HG03342 (cell line): Measurements from ENCODE around the gene RASA4.
"Not testable (repeated sequence)": the region's sequence is repeated elsewhere in the genome, so short reads cannot be mapped to it uniquely, and the experiment has no call there.

Source experiments
- ATAC-seq: cut with Tn5 transposase; IDR thresholded peaks from one replicate; pipeline ENCODE4 v1.9.1; 2021; ENCODE audit warnings: mild to moderate bottlenecking, moderate library complexity; ENCODE audit not compliant: unreplicated experiment

RASA4 gene

DNA sequence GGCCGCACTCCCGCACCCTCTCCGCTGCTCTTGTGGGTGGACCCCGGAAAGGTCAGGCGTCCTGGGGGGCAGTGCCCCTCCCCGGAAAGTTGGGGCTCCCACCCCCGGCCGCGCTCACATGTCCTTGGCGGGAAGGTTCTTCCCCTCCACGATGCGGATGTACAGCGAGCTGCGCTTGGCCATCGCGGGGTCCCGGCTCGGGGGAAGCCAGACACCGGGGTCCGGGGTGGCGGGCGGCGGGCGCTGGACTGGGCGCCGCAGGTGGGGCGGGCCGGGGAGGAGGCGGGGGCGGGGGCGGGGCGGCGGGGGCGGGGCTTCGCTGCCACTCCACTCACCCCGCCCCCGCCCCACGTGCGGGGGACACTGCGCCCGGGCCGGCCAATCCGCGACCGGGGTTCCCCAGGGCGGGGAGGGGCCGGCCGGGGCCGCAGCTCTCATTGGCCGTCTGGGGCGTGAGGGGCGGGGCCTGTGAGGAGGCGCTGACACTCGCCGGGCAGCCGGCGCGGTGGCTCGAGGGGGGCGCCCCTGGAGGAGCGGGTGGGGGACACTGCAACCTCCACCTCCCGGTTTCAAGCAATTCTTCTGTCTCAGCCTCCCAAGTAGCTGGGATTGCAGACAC is at the start of gene RASA4:
RASA4 (minus strand) TSS at position 250 of the 619 bp plus-strand sequence; CDS start at position 183, 67 bp downstream.
- ATAC-seq = peak; percentile 73

DNA sequence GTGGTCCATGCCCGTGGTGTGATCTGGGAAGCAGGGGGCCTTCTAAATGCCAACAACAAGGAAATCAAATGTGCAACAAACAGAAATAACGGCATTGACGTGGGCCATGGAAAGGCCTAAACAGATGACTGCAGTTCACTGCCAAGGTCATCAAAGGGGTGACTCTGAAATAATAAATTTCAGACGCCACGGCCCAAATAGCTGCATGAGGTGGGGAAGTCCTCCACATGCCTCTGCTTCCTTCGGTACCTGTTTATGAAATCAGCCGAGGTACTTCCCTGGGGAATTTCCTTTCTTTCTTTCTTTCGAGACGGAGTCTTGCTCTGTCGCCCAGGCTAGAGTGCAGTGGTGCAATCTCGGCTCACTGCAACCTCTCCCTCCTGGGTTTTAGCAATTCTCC is 48.2 kb upstream of the RASA4 start:
- ATAC-seq = not testable (repeated sequence)

DNA sequence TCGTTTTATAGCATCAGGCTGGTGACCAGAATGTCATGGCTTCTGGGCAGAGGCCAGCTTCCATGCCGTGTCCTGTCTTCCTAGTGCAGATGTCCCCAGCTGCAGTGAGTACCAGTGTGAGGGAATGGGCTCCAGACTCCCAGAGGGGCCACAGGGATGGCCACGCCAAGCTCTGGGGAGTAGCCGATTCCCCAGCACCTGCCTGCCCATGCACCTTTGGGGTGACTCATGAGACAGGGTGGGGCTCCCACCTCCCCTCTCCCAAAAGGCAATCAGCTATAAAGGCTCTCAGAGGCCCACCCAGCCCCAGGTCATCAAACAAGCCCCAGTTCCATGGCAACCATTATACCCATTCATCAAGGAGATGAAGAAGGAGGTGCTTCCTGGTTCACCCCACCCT is 33.4 kb upstream of the RASA4 start, which contains the start of gene SPDYE2B:
SPDYE2B (plus strand) TSS at position 396 of the 400 bp plus-strand sequence. CDS start 2,030 bp downstream, outside the sequence.
- ATAC-seq = not testable (repeated sequence)

DNA sequence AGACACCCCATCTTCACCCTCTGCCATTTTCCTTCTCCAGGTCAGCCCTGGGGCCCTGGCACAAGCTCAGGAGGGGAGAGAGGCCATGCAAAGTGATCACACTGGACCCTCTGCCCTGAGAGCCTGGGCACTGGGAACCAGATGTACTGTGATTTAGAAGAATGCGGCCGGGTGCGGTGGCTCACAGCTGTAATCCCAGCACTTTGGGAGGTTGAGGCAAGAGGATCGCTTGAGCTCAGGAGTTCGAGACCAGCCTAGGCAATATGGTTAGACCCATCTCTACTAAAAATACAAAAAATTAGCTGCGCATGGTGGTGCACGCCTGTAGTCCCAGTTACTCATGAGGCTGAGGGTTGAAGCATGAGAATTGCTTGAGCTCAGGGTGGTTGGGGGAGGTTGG is 31.3 kb upstream of the RASA4 start:
- ATAC-seq = not testable (repeated sequence)

DNA sequence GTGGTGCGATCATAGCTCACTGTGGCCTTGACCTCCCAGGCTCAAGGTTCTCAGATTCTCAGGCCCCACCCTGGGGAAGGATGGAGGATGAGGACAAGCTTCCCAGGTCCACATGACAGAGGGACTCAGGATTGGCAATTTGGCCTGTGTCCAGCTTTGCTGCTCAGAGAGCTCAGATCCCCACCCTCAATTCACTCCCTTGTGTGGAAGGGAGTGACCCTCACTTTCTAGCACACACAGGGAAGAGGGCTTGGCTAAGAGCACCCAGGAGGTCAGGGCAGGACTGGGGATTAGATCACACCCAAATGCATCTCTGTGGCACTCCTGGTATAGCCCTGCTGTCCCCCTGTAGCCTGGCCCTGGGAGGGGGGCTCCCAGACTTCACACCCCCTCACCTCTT is 26.8 kb upstream of the RASA4 start:
- ATAC-seq = not testable (repeated sequence)

DNA sequence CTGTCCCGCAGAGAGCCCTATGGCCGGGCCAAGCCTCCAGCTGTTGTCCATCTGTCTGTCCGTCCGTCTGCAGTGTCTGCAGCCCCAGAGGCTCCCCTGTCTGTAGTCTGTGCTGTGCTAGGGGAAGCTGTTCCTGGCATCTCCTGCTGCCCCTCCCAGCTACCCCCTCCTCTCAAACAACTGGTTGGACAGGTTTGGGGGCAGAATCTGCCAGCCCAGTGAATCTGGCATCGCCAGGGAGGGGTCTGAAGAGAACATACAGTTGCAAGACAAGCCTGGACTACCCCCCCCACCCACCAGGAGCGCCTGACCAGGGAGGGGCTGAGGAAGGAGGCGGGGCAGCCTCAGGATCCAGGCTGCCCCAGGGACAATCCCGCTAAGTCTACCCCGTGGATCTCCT is 26.1 kb upstream of the RASA4 start, which contains the start of gene UPK3BL1:
UPK3BL1 (minus strand) TSS at position 101 of the 400 bp plus-strand sequence; CDS start at position 51, 50 bp downstream.
- ATAC-seq = not testable (repeated sequence)

DNA sequence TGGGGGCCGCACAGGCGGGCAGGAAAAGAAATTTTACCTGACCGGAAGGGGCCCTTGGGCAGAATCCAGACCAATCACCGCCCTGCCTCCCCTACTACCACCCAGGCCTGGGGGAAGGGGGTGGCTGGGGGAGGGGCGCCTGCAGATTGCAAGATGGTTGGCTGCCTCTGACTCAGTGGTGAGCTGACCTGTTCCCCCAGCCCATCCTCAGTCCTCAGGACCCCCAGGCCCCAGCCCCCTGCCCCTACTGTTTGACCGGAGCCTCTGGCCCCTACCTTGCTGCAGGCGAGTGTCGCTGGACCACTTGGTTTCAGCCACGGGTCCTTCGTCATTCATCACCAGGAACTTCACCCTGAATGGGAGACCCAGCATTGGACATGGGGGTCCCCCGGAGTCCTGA is 22.3 kb upstream of the RASA4 start:
- ATAC-seq = not testable (repeated sequence)

DNA sequence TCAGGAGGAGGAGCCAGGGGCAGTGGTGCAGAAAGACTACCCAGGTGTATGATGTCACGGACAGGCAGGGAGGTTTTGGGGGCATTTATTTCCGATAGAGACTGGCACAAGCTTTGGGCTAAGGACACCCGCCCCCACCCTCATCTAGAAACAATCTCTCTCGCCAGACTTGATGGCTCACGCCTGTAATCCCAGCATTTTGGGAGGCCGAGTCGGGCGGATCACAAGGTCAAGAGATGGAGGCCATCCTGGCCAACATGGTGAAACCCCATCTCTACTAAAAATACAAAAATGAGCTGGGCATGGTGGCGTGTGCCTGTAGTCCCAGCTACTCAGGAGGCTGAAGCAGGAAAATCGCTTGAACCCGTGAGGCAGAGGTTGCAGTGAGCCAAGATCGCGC is 20.4 kb upstream of the RASA4 start:
- not testable (repeated sequence) for ATAC-seq

DNA sequence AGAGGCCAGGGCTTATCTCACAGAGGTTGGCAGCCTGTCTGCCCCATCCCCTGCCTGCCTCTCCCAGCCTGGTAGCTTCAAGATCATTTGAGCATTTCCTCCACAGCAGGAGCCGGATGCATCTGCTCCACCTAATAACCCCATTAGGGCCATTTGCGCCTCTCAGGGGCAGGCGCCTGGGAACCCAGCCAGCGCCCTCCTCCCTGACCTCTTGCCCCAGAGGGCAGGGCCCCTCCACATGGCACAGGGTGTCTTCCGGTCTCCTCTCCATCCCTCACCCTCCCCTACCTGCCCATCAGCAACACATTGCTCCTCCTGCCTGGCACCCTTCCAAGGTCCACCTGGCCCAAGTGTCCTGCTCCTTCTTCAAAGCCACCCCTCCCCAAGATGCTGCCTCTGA is 18.8 kb upstream of the RASA4 start:
- ATAC-seq = not testable (repeated sequence)

DNA sequence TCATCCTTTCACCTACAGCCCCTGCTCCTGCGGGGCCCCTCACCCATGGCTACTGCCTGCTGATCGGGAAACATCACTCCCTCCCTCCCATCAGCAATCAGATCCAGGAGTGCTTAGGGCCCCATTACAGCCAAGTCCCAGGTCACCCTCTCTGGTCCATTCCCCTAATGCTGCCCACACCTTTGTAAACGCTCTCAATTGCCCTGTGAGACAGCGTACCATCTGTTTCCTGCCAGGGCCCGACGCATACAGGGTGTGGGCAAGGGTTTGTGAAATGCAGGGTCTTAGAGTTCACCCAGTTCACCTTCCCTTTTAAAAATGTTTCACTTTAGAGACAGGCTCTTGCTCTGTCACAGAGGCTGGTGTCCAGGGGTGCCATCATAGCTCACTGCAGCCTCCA is 17.7 kb upstream of the RASA4 start:
- ATAC-seq = not testable (repeated sequence)

DNA sequence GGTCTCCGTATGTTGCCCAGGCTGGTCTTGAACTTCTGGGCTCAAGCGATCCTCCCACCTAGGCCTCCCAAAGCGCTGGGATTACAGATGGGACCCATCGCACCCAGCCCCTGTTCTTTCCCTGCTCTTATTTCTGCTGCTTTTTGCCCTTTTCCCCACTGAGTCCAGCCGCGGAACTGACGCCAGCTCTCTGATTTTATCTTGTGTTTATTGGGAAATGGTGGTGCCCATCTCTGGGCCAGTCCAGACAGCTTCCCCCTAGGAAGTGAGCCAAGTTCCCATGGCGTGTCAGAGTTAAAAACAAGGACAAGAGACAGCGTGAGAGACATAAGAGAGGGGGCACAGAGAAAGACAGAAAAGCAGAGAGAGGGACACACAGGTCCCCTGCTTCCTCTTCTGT is 14.1 kb upstream of the RASA4 start:
- not testable (repeated sequence) for ATAC-seq

DNA sequence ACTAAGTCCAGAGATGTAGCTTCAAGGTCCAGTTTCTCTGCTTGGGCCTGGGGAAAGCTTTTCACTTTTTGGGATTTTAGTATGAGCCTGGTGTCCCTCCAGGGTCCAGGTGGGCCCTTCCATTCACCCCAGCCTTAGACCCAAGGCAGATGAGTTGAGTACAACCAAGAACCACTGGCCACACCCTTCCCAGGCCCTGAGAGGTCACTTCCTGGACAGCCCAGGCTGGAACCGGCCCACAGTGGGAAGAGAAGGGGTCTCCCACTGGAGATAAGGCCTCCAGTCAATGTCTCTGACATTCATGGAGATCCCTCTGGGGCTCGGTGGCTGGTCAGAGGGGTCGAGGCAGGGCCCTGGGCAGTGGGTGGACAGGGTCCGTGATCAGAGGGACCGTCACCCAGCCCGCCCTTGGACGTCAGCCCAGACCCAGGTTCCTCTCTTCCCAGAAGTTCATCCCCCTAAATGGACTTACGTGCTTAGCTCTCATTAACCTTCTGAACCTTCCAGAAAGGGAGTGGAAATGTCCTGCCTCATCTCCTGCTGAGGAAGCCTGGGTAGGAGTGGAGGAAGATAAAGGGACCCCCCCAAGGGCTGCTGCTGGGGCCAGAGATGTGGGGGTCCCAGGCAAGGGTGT is 10.8 kb upstream of the RASA4 start:
- not testable (repeated sequence) for ATAC-seq

DNA sequence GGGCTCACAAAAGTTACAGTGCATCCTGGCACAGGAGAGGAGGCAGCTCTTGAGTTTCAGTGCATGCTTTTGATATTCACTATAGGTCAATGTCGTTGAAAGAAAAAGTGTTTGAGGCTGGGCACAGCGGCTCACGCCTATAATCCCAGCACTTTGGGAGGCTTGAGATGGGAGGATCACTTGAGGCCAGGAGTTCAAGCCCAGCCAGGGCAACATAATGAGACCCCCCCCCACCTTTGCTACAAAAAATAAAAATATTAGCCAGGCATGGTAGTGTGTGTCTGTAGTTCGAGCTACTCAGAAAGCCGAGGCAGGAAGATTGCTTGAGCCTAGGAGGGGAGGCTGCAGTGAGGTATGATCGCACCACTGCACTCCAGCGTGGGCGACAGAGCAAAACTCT is 1.6 kb upstream of the RASA4 start:
- ATAC-seq = not testable (repeated sequence)

DNA sequence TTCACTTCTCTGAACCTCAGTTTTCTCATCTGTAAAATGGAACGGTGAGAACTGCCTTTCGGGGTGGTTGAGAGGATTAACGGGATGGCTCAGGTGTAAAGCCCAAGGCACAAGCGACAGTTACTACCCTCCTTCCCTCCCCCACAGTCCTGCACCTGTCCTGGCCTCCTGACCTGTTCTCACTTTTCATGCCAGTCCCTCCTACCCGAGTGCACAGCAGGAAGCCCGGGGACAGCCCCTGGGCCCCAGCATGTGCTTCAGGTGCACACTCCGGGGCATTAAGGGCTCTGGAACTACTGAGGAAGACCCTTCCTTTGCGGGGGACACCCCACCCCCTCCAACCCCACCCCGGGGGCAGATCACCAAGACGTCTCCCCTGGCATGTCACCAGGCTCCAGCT is 626 bp downstream of the RASA4 start:
- not testable (repeated sequence) for ATAC-seq

DNA sequence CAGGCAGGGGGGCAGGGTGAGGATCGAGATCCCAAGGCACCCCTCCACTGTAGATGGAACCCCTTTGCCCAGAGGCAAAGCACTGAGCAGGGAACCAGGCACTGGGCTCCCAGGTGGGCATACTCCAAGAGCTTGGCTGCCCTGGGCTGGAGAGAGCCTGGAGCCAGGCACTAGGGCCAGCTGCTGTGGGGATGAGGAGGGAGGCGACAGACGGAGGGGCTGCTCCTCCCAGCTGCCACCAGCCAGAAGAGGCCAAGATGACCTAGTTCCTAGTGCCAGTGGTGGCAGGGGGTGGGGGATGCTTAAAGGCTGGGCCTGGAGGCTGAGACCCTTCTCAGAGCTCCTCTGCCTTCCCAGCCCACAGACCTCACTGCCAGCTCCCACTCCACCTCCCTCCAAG is 1.7 kb downstream of the RASA4 start:
- ATAC-seq = not testable (repeated sequence)

DNA sequence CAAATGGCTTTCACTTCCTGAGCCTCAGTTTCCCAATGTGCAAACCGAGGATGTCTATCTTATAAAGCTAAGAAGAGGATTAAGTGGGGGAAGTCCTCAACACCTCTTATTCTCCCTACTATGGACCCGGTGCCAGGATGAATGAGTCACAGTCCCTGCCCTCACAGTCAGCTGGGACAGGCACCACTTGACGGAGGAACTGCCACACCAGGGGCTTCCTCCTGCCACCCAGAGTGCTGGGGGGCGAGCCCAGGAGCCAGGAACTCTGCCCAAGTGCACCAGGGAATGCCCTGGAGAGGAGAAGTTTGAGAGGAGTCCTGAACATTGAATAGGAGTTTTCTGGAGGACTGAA is 2.2 kb downstream of the RASA4 start:
- ATAC-seq = peak; percentile 10

DNA sequence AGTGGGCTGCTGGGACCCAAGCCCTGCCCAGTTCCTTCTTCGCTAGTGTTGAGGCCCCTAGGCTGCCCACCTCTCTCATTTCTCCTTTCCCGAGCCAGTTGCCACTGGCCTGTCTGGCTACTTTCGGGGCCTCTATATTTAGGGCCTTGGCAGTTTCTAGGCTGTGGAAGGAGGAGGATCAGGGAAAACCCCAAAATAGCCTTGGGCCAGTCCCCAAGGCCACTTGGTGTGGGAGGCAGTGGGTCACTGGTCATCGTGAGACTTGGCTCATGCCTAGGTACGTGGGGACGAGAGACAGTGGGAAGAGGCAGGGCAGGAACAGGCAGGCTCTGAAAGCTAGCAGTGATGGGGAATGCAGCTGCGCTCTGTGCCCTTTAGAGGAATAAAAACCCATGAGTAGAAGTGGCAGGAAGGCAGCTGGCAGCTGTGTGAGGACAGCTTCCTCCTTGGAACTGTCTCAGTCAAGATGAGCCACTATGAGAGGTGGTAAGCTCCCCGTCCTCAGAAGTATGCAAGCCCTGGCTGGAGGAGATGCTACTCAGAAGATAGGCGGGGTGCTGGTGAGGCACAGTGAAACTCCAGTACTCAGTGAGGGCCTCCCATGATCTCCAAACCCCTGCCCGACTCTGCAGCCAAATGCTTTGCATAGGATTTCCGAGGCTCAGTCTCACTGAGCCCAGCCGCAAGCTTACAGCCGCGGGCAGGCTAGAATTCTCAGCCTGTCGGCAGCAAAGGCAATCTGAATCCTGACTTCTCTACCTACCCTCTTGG is 2.8 kb downstream of the RASA4 start:
- ATAC-seq = peak; percentile 59

DNA sequence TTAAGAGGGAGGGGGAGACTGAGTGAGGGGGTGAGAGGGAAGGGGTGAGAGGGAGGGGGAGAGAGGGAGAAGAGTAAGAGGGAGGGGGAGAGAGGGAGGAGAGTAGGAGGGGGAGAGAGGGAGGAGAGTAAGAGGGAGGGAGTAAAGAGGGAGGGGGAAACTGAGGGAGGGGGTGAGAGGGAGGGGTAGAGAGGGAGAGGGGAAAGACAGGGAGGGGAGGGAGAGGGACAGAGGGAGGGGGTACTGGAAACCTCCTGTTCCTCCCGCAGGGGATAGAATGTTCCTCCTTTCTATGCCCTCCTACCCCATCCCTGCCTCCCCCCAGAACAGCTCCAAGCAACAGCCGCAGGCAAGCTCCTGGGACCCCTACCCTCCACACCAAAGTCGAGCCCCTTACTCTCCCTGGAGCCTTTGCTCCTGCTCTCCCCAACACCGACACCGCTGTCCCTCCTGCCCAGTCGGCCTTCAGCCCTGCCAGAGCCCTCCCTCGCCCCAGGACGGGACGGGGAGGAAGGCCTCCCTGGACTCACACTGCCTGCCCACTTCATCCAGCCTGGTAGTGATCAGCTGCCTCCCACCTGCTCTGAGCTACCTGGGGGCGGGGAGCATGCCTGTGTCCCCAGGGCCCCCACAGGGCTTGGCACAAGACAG is 4.8 kb downstream of the RASA4 start:
- not testable (repeated sequence) for ATAC-seq

DNA sequence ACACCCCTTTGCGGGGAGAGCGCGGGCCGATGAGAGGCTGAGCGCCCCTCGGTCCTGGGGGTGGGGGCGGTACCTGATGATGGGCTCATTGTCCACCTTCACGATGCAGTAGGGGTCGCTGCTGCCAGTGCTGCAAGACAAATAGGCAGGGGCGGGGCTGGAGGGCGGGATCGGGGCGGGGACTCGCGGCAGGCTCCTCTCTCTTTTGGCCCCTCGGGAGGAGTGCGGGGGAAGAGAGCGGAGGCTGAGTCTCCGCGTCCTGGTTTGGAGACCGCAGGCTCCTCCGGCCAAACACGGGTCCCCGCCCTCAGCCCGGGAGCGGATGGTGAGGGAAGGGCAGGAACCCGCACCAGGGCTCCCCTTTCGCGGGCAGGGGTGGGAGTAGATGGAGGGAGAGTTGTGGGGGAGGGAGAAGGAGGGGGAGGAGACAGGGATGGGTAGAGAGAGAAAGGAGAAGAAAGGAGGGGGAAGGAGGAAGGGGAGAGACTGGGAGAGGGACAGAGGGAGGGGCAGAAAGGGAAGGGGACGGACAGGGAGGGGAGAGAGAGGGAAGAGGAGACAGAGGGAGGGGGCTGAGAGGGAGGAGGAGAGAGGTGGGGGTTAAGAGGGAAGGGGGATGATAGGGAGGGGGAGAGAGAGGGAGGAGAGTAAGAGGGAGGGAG is 5.4 kb downstream of the RASA4 start:
- ATAC-seq = peak; percentile 43

DNA sequence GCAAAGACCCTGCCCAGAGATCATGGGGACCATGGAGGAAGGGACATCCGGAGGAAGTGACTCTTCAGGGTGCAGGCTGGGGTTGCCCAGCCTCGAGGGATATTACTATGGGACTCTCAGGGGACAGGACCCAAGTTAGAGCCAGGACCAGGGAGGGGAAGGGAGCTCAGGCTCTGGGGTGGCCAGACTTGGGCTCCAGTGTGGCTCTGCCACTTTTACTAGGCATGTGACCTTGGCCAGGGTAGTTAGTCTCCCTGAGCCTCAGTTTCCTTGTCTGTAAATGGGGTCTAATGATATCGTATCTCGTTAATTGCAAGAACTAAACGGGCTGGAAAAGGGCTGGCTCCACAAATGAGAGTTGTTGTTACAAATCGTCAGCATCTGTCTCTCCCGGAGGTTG is 6.1 kb downstream of the RASA4 start:
- ATAC-seq = not testable (repeated sequence)

DNA sequence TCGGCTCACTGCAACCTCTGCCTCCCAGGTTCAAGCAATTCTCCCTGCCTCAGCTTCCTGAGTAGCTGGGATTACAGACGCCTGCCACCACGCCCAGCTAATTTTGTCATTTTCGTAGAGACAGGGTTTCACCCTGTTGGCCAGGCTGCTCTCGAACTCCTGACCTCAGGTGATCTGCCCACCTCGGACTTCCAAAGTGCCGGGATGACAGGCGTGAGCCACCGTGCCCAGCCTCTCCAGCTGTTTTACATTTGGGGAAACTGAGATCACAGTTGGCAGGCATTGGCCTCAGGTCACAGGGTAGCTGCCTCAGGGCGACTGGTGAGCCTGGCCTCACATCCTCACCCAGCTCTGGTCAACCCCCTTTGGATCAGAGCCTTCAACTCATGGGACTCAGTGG is 6.8 kb downstream of the RASA4 start:
- not testable (repeated sequence) for ATAC-seq
